Left lung (tissue), 10 donors: ENCODE measurements around the gene FSHR. TPM values are rescaled to one million over a fixed set of nuclear protein-coding genes. Genes with fewer than 3 reads are reported as not detected.

Source experiments
- ATAC-seq: fragments of 200-7000 bp; cut with Tn5 transposase; one replicate; pipeline ENCODE4 v1.9.1; 2020; ENCODE audit warnings: moderate library complexity
- DNase-seq, 4 donors: peaks; one replicate each; pipeline ENCODE4 v3.0.0-alpha.2; 2013 to 2020
- H3K27ac ChIP-seq, 2 donors: fragments of 200-600 bp; sonication (generic) in 1 of 2; one replicate each; pipeline versions ENCODE4 v1.5.0 to v1.8.0; 2020 to 2021
- H3K27me3 ChIP-seq, 2 donors: fragments of 200-600 bp; sonication (generic) in 1 of 2; one replicate each; pipeline versions ENCODE4 v1.5.0 to v1.8.0; 2020 to 2021
- H3K36me3 ChIP-seq, 2 donors: fragments of 200-600 bp; sonication (generic) in 1 of 2; one replicate each; pipeline versions ENCODE4 v1.5.0 to v1.8.0; 2020 to 2021
- H3K4me1 ChIP-seq, 2 donors: fragments of 200-600 bp; one replicate each; pipeline ENCODE4 v1.8.0; 2021
- H3K4me3 ChIP-seq, 2 donors: fragments of 200-600 bp; sonication (generic) in 1 of 2; one replicate each; pipeline versions ENCODE4 v1.5.0 to v1.8.0; 2020 to 2021; ENCODE audit warnings: mild to moderate bottlenecking in 1 of 2
- H3K9me3 ChIP-seq, 2 donors: fragments of 200-600 bp; sonication (generic) in 1 of 2; one replicate each; pipeline versions ENCODE4 v1.5.0 to v1.8.0; 2020 to 2021
- intact Hi-C, 2 donors: fragments of 100-400 bp; cut with DNase I; formaldehyde crosslinking; loops; one replicate each; pipeline versions ENCODE4 v1.11.2 to v1.14.2; 2022
- polyA plus RNA-seq, 6 donors: library from polyadenylated mRNA; unstranded; fragments of 120-200 nt; gene quantifications; one replicate each; pipeline ENCODE4 v1.2.1, GENCODE V29; 2013; ENCODE audit not compliant: insufficient read length in 6 of 6
- total RNA-seq, 2 donors: library from RNA; stranded (reverse); fragmentation: NEBNext Ultra II Directional; extraction: Animal tissue kit (Norgen Biotek cat#: 25700); gene quantifications; one replicate each; pipeline ENCODE4 v1.2.1, GENCODE V29; 2021
- TF ChIP-seq, protein P1 (sequence below), 2 donors: fragments of 200-600 bp; sonication (generic) in 1 of 2; IDR thresholded peaks; one replicate each; pipeline versions ENCODE4 v1.5.0 to v1.8.0; 2021; ENCODE audit warnings: antibody characterized with exemption in 2 of 2
- donor health status: DM: no; HTN: yes; CAD: no.
- donor health status: DM: no; HTN: no; CAD: no.

Gene FSHR
- total and polyA plus RNA-seq, 8 donors: 0.36 TPM; not detected in 7

DNA sequence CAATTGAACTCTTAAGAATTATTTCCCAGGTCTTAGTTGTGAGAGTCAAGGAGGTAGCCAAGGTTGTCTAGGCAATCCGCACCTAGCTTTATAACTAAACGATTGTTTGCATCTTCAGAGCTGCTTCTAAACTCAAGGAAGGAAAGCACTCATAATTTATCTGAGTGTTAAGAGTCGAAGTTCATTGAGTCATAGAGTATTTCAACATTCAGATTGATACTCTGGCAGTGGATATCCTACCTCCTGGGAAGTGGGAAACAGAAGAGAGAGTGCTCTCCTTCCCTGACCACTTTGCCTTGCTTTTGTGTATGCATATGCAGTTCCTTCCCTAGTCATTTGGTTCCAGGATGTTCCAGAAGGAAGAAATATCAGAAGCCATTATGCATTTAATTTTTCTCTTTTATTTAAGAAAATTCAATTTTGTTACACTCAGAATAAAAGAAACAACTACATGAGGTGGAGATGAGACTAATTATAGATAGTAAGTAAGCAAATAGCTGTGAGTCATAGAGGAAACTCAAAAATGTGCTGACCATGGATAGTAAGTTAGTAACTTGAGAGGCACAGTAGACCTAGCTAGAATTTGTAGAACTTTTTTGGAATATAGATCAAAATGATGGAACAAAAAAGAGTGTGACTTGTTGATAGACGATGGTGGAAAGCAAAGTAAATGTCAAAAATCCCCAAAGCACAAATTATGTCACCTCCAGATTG, 35.4 kb upstream of the FSHR start:
- ATAC-seq (no peak), DNase-seq (no peak)
- Histone ChIP-seq H3K9me3 (peaks cover 0 to 1% of the 10 kb centered on the region in 2 donors), H3K27me3 (no peaks in the 10 kb centered on the region), H3K4me3 (no peak overlapping the region), H3K27ac (no peak overlapping the region), H3K4me1 (no peaks in the 10 kb centered on the region), H3K36me3 (no peaks in the 10 kb centered on the region)
- intact Hi-C loops: no loop called here
- TF ChIP-seq, protein P1, sequence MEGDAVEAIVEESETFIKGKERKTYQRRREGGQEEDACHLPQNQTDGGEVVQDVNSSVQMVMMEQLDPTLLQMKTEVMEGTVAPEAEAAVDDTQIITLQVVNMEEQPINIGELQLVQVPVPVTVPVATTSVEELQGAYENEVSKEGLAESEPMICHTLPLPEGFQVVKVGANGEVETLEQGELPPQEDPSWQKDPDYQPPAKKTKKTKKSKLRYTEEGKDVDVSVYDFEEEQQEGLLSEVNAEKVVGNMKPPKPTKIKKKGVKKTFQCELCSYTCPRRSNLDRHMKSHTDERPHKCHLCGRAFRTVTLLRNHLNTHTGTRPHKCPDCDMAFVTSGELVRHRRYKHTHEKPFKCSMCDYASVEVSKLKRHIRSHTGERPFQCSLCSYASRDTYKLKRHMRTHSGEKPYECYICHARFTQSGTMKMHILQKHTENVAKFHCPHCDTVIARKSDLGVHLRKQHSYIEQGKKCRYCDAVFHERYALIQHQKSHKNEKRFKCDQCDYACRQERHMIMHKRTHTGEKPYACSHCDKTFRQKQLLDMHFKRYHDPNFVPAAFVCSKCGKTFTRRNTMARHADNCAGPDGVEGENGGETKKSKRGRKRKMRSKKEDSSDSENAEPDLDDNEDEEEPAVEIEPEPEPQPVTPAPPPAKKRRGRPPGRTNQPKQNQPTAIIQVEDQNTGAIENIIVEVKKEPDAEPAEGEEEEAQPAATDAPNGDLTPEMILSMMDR (IDR thresholded peaks at IDR 0.05): no peak

DNA sequence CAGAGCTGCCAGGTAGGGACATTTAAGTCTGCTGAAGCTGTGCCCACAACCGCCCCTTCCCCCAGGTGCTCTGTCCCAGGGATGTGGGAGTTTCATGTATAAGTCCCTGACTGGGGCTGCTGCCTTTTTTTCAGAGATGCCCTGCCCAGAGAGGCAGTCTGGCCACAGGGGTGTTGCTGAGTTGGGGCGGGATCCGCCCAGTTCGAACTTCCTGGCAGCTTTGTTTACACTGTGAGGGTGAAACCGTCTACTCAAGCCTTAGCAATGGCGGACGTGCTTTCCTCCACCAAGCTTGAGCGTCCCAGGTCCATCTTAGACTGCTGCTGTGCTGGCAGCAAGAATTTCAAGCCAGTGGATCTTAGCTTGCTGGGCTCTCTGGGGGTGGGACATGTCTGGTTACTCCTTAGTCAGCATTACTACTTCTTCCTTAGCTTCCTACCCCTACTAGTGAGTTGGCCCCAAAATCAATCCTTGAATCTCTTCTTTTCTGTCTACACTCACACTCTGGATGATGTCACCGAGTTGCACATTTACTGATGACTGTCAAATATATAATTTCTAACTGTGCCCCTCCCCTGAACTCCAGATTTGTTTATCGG, 31.8 kb upstream of the FSHR start:
- no peak for DNase-seq

DNA sequence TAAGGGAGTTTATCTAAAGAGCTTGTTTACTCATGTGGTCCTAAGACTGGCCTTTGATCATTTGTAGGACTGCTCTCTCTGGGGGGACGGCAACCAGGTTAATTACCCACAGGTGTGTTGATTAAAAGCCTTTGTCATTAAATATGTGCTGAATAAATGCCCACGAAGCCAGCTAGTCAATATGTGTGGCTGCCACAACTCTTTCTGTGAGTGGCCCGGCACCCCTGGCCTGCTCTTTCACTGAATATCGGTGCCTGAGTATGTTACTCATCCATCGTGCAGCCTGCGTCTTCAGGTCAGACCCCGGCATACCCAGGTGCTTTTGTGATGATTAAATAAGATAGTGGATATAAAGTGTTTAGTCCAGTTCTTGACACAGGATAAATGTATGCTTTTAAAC, 24.3 kb upstream of the FSHR start:
- ATAC-seq (no peak), DNase-seq (no peak)

More for the DNA sequence above, 31.8 kb upstream of the FSHR start:
- intact Hi-C loops: no loop called here
- TF ChIP-seq, protein P1 (IDR thresholded peaks at IDR 0.05): no peak
- Histone ChIP-seq H3K27me3 (no peaks in the 10 kb centered on the region), H3K27ac (no peak overlapping the region), H3K9me3 (peaks cover 0 to 7% of the 10 kb centered on the region in 2 donors), H3K4me1 (no peaks in the 10 kb centered on the region), H3K36me3 (no peaks in the 10 kb centered on the region), H3K4me3 (no peak overlapping the region)
- ATAC-seq: no peak

DNA sequence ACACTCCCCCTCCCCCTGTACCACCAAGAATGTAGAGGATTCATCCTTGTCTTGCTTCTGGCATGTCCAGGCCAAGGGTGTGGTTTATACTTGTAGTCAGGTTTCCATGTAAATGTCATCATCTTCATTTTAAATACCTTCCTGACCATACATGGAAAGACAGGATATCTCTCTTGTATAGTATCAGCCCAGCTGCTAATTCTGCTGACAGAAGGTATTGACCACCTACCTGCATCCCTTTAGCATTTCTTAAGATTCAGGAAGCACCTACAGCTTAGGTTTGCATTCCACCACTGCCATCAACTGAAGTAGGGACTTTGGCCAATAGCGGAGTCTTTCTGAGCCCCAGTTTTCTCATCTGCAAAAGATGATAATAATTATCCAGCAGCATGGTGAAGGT, 22.9 kb upstream of the FSHR start:
- intact Hi-C loops: no loop called here
- H3K9me3 ChIP-seq: peaks cover 0 to 4% of the 10 kb centered on the region in 2 donors
- DNase-seq (no peak), ATAC-seq (no peak)
- TF ChIP-seq, protein P1 (IDR thresholded peaks at IDR 0.05): no peak
- no peaks in the 10 kb centered on the region for H3K4me1 ChIP-seq
- H3K27ac ChIP-seq: no peak overlapping the region
- no peaks in the 10 kb centered on the region for H3K27me3 ChIP-seq
- no peak overlapping the region for H3K4me3 ChIP-seq
- H3K36me3 ChIP-seq: no peaks in the 10 kb centered on the region

More for the DNA sequence above, 24.3 kb upstream of the FSHR start:
- Histone ChIP-seq H3K36me3 (no peaks in the 10 kb centered on the region), H3K9me3 (peaks cover 0 to 10% of the 10 kb centered on the region in 2 donors), H3K4me1 (no peaks in the 10 kb centered on the region), H3K27me3 (no peaks in the 10 kb centered on the region), H3K4me3 (no peak overlapping the region), H3K27ac (no peak overlapping the region)
- intact Hi-C loops: no loop called here
- TF ChIP-seq, protein P1 (IDR thresholded peaks at IDR 0.05): no peak

DNA sequence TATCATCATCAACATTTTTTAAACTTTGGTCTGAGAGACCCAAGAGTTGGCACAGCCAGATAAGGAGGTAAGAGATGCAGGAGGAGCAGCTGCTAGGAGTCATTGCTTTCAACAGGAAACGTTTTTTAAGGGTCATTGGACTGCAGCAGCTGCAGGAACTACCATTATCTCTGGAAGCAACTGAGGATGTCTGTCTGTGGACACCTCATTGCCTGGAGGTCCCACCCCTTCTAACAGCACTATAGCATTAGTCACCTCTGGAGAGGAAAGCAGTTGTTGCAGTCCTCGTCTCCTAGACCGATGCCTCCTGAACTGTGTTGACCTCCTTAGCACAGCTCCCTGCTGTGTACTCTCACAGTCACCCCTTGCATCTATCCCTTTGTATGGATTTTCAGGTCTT, 21.5 kb upstream of the FSHR start:
- no peak for DNase-seq
- Histone ChIP-seq H3K4me3 (no peak overlapping the region), H3K27ac (no peak overlapping the region), H3K27me3 (no peaks in the 10 kb centered on the region), H3K36me3 (no peaks in the 10 kb centered on the region), H3K4me1 (no peaks in the 10 kb centered on the region), H3K9me3 (peaks cover 0 to 4% of the 10 kb centered on the region in 2 donors)
- ATAC-seq: no peak
- intact Hi-C loops: no loop called here
- TF ChIP-seq, protein P1 (IDR thresholded peaks at IDR 0.05): no peak
